NB4 (cell line): ENCODE results near the gene OXNAD1.
"Not testable (repeated sequence)": the region's sequence is repeated elsewhere in the genome, so short reads cannot be mapped to it uniquely, and the experiment has no call there.

Source experiments
- DNase-seq: peaks from one replicate; pipeline ENCODE4 v3.0.0; 2010; ENCODE audit warnings: low read depth
- H3K4me3 ChIP-seq: one replicate; pipeline ENCODE4 v1.5.1; 2011; ENCODE audit warnings: mild to moderate bottlenecking, low read depth, low read length, moderate library complexity
- MAX ChIP-seq: IDR thresholded peaks from 2 replicates; pipeline ENCODE4 v1.6.1; 2011; ENCODE audit warnings: low read depth, low read length
- MYC ChIP-seq: IDR thresholded peaks from 2 replicates; pipeline ENCODE4 v1.6.1; 2011; ENCODE audit warnings: low read depth, low read length
- POLR2A ChIP-seq: IDR thresholded peaks from 2 replicates; pipeline ENCODE4 v1.6.1; 2011; ENCODE audit warnings: mild to moderate bottlenecking; ENCODE audit not compliant: insufficient read length; ENCODE audit errors: extremely low read depth
- TF ChIP-seq, protein P1 (sequence below): IDR thresholded peaks from one replicate; pipeline ENCODE4 v1.5.1; 2012; ENCODE audit warnings: low read depth, low read length

Gene OXNAD1

DNA sequence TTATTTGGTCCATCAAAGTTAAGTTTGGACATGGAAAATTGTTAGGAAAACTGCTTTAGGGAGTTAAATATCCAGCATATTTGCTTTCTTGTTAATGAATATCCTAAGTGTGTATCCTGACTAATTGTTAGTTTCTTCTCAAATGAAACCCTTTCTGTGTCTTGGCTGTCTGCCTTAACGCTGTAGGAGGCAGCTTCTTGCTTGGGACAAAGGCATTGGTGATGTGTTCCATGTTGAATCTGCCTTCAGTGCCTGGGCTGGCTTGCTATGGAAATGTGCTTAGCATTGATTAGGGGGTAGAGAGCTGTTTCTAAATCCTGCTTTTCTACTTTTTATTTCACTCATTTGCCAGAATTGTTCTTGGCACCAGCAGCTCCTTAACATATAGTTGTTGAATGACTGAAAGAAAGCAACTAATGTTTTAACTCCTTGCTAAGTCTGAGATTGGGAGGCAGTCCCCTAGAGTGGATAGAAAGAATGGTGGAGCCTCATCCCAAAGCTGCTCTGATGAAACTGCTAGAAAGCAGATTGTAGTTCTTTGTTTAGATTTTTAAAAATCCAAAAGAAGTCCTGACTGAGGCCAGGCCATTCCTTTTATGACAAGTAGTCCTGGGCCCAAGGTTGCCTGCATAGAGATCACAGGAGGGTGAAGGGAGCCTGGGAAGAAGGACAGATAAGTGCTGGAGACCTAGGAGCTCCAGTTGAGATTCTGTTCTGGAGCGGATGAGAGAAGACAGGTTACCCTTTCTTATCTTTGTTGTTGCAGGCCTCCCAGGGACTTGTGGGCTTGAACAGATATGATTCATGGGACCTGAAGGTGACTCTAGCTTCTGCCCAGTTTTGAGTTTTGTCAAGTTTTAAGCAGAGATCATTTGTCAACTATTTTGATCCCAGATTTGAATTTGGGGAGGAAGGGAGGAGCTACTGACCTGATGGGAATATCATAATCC lies 39.3 kb downstream of the OXNAD1 start:
- TF ChIP-seq MAX (no peak), MYC (no peak), POLR2A (no peak)
- TF ChIP-seq, protein P1, sequence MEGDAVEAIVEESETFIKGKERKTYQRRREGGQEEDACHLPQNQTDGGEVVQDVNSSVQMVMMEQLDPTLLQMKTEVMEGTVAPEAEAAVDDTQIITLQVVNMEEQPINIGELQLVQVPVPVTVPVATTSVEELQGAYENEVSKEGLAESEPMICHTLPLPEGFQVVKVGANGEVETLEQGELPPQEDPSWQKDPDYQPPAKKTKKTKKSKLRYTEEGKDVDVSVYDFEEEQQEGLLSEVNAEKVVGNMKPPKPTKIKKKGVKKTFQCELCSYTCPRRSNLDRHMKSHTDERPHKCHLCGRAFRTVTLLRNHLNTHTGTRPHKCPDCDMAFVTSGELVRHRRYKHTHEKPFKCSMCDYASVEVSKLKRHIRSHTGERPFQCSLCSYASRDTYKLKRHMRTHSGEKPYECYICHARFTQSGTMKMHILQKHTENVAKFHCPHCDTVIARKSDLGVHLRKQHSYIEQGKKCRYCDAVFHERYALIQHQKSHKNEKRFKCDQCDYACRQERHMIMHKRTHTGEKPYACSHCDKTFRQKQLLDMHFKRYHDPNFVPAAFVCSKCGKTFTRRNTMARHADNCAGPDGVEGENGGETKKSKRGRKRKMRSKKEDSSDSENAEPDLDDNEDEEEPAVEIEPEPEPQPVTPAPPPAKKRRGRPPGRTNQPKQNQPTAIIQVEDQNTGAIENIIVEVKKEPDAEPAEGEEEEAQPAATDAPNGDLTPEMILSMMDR, result no peak
- H3K4me3 ChIP-seq, result no peak overlapping the region
- DNase-seq, result no peak

GRCh38 chr3:16305111-16305541 lies 40.1 kb downstream of the OXNAD1 start:
- DNase-seq, result no peak
- no peak overlapping the region for H3K4me3 ChIP-seq
- no peak for TF ChIP-seq MYC
- TF ChIP-seq POLR2A, result no peak
- TF ChIP-seq, protein P1, result no peak
- TF ChIP-seq MAX, result no peak

- DNase-seq, result no peak
- H3K4me3 ChIP-seq, result no peak overlapping the region
- TF ChIP-seq, protein P1, result no peak
- TF ChIP-seq MYC (no peak), MAX (no peak), POLR2A (no peak)
These were observed 43.0 kb downstream of the OXNAD1 start for GRCh38 chr3:16307832-16308531.

DNA sequence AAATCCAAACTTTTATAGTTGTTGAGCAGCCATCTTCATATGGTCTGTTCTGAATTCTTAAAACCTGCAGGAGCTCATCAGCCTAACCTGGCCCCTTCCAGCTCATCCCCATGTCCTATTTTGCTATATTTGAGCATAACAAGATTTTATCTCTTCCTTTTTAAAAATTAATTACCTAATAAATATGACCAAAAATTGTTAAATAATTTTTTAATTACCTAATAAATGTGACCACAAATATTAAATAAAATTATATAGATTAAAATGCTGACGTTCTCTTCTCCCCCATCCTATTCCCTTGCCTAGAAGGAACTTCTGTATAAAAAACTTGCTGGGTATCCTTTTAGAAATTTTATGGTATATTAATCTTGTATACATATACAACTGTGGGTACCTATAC lies 43.7 kb downstream of the OXNAD1 start:
- DNase-seq, result no peak
- H3K4me3 ChIP-seq, result no peak overlapping the region
- no peak for TF ChIP-seq MAX
- TF ChIP-seq, protein P1, result no peak
- no peak for TF ChIP-seq MYC
- TF ChIP-seq POLR2A, result no peak

DNA sequence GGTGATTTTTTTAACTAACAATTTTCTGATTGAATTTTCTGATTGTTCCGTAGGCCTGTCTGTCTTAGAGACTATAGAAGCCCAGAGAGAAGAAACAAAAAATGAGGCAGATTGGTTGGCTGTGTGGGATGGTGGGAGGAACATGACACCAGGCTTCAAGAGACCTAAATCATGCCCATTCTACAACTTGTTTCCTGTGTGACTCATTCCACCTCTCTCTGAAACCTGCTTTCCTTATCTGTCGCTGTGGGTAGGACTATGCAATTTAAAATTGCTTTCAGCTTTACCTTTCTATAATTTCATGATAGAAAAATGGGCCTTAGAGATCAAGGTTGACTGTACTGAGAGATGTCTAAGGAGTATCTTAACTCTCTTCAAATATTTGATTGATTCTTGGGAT lies 44.5 kb downstream of the OXNAD1 start:
- TF ChIP-seq POLR2A (no peak), MAX (no peak), MYC (no peak)
- TF ChIP-seq, protein P1, result no peak
- no peak overlapping the region for H3K4me3 ChIP-seq
- peak; percentile 70 for DNase-seq

GRCh38 chr3:16310486-16310885 lies 45.5 kb downstream of the OXNAD1 start:
- not testable (repeated sequence) for H3K4me3 ChIP-seq, DNase-seq
